CD8-positive, alpha-beta memory T cell (primary cell): ENCODE measurements around the gene RPS2. TPM values are rescaled to one million over a fixed set of nuclear protein-coding genes. Genes with fewer than 3 reads are reported as not detected.
"Not testable (repeated sequence)": the region's sequence is repeated elsewhere in the genome, so short reads cannot be mapped to it uniquely, and the experiment has no call there.

Experiments
- CTCF ChIA-PET: fragments of 350-600 bp; sonication (Branson Sonifier 250); formaldehyde crosslinking; loops from one replicate; lab custom pipeline; 2021; ENCODE audit warnings: antibody characterized with exemption; lab: Charles Lee
- POLR2A ChIA-PET: fragments of 350-600 bp; sonication (Branson Sonifier 250); formaldehyde crosslinking; loops from one replicate; lab custom pipeline; 2021; ENCODE audit warnings: antibody characterized with exemption; lab: Charles Lee
- DNase-seq, 5 donors: peaks; one replicate each; pipeline versions ENCODE4 v3.0.0 to v3.0.0-alpha.2; 2020 to 2022; ENCODE audit warnings: mixed read lengths in 1 of 5
- H3K27ac ChIP-seq: one replicate; pipeline ENCODE4 v1.7.0; 2013; ENCODE audit warnings: low read depth, mild to moderate bottlenecking, low read length, moderate library complexity
- H3K27me3 ChIP-seq: 2 replicates; pipeline ENCODE4 v1.7.0; 2013; ENCODE audit warnings: low read length, mild to moderate bottlenecking; ENCODE audit not compliant: insufficient read depth, poor library complexity, severe bottlenecking
- H3K36me3 ChIP-seq: 2 replicates; pipeline ENCODE4 v1.7.0; 2013; ENCODE audit warnings: mild to moderate bottlenecking, low read length, moderate library complexity; ENCODE audit not compliant: insufficient read depth
- H3K4me1 ChIP-seq: 2 replicates; pipeline ENCODE4 v1.7.0; 2013; ENCODE audit warnings: mild to moderate bottlenecking, low read length, moderate library complexity; ENCODE audit not compliant: insufficient read depth
- H3K4me3 ChIP-seq: 2 replicates; pipeline ENCODE4 v1.7.0; 2013; ENCODE audit warnings: mild to moderate bottlenecking, low read length
- H3K9me3 ChIP-seq: 2 replicates; pipeline ENCODE4 v1.7.0; 2013; ENCODE audit warnings: mild to moderate bottlenecking, low read length
- H3K27ac Mint-ChIP-seq, 8 donors: one replicate each; pipeline ENCODE4 v1.8.0; 2020 to 2021; ENCODE audit warnings: mixed read lengths in 8 of 8, mild to moderate bottlenecking in 6 of 8, inconsistent platforms in 3 of 8, moderate library complexity in 3 of 8
- H3K27me3 Mint-ChIP-seq, 2 donors: one replicate each; pipeline ENCODE4 v1.8.0; 2020 to 2021; ENCODE audit warnings: mixed read lengths in 2 of 2, mild to moderate bottlenecking in 1 of 2, moderate library complexity in 1 of 2
- H3K36me3 Mint-ChIP-seq, 3 donors: one replicate each; pipeline ENCODE4 v1.8.0; 2020 to 2021; ENCODE audit warnings: mixed read lengths in 3 of 3, inconsistent platforms in 1 of 3, mild to moderate bottlenecking in 1 of 3
- H3K4me1 Mint-ChIP-seq, 3 donors: one replicate each; pipeline ENCODE4 v1.8.0; 2020 to 2021; ENCODE audit warnings: mixed read lengths in 3 of 3, inconsistent platforms in 1 of 3, mild to moderate bottlenecking in 1 of 3
- H3K4me3 Mint-ChIP-seq, 7 donors: one replicate each; pipeline ENCODE4 v1.8.0; 2020 to 2021; ENCODE audit warnings: mixed read lengths in 7 of 7, mild to moderate bottlenecking in 6 of 7, moderate library complexity in 4 of 7, inconsistent platforms in 2 of 7
- H3K9me3 Mint-ChIP-seq, 5 donors: one replicate each; pipeline ENCODE4 v1.8.0; 2020 to 2022; ENCODE audit warnings: mixed read lengths in 5 of 5, mild to moderate bottlenecking in 3 of 5, moderate library complexity in 2 of 5, inconsistent platforms in 1 of 5
- polyA plus RNA-seq: library from polyadenylated mRNA; unstranded; fragments of 300-500 nt; fragmentation: Illumina TruSeq; gene quantifications from one replicate; pipeline ENCODE4 v1.2.3, GENCODE V29; 2021
- total RNA-seq, 2 experiments: library from RNA; stranded (reverse); gene quantifications; one replicate each; pipeline ENCODE4 v1.2.3, GENCODE V29; 2021

RPS2 gene
- total and polyA plus RNA-seq, 3 experiments from 2014 or later: 5,023 to 5,213 (median 5,049) TPM

DNA sequence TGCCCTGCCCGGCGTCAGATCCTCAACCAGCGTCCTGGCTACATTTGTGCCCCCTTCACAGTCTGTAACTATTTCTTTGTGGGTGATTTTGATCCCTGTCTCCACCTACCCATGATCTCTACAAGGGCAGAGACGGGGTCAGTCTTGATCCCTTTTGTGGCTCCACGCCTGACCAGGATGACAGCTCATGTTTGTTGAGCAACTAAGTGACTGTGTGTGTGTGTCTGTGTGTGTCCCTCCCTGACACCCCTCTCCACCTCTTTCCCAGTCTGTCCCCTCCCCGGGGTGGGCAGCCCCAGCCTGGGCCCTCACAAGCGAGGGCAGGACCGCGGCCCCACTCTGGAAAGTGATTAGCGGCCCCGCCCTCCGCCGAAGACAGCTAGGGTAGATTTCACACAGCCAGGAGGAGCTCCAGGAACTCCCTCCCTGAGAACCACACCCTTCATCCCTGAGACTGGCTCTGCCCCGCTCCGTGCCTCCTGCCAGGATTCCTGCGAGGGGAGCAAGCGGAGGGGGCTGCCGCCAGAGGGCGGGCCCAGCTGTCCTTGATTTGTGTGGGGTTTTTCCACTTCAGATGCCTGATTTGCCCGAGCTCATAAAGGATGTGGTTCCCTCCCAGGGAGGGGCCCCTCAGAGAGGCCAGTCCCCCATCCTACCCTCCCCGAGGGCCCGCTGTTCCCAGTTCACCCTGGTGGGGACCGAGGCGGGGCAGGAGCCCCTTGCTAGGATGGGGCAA is 41.2 kb downstream of the RPS2 start:
- POLR2A ChIA-PET: no interaction called here
- Histone ChIP-seq H3K9me3 (no peaks in the 10 kb centered on the region), H3K27ac (no peak overlapping the region), H3K4me1 (no peaks in the 10 kb centered on the region), H3K36me3 (no peaks in the 10 kb centered on the region), H3K4me3 (no peak overlapping the region), H3K27me3 (peaks cover 26% of the 10 kb centered on the region)
- Mint-ChIP-seq H3K27me3 (peaks cover 33 to 43% of the 10 kb centered on the region in 2 donors), H3K36me3 (peaks cover 0 to 1% (median 0%) of the 10 kb centered on the region in 3 donors), H3K4me3 (peak overlapping the region in 1 of 7 donors; percentile 58), H3K27ac (peak overlapping the region in 1 of 8 donors; percentile 63), H3K4me1 (no peaks in the 10 kb centered on the region), H3K9me3 (no peaks in the 10 kb centered on the region)
- DNase-seq: no peak
- CTCF ChIA-PET: interaction anchor here (1.4 kb wide), 1 partner anchor 50 kb away, joined by 4 read pairs; no protein-coding TSS in a partner anchor

DNA sequence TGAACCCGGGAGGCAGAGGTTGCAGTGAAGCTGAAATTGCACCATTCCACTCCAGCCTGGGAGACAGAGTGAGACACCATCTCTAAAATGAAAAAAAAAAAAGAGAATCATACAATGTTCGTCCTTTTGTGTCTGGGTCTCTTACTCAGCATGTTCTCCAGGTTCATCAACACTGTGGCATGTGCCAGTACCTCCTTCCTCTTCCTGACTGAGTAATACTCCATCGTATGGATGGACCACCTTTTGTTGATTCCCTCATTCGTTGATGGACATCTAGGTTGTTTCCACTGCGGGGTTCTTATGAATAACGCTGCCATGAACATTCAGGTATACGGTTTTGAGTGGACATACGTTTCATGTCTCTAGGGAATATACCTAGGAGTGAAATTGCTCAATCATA is 42.3 kb downstream of the RPS2 start:
- no peaks in the 10 kb centered on the region for H3K9me3 ChIP-seq
- H3K36me3 ChIP-seq: no peaks in the 10 kb centered on the region
- H3K27me3 Mint-ChIP-seq: peaks cover 33 to 43% of the 10 kb centered on the region in 2 donors
- no peak for DNase-seq
- no peak overlapping the region for H3K4me3 ChIP-seq
- POLR2A ChIA-PET: no interaction called here
- H3K4me3 Mint-ChIP-seq: no peak overlapping the region
- no peaks in the 10 kb centered on the region for H3K9me3 Mint-ChIP-seq
- CTCF ChIA-PET: no interaction called here
- no peaks in the 10 kb centered on the region for H3K4me1 ChIP-seq
- peaks cover 26% of the 10 kb centered on the region for H3K27me3 ChIP-seq
- no peak overlapping the region for H3K27ac Mint-ChIP-seq
- peaks cover 0 to 1% (median 0%) of the 10 kb centered on the region in 3 donors for H3K36me3 Mint-ChIP-seq
- H3K4me1 Mint-ChIP-seq: no peaks in the 10 kb centered on the region
- no peak overlapping the region for H3K27ac ChIP-seq

DNA sequence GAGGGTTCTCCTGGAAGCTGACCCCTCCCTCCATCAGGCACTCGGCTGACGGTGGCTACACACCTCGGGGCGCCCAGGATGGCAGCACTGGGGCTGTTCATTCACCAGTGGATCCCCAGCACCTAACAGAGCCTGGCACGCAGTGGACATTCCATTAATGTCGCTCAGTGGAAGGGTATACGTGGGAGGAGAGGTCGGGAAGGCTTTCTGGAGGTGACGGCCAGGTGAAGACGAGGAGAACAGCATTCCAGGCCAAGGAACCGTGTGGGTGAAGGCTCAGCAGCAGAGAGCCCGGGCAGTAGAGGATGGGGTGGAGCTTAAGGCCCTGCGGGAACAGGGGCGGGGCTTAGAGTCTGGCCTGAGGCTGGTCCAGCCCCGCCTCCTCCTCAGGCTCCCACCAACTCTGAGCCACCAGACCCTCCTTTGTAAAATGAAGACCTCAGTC is 43.9 kb downstream of the RPS2 start:
- Mint-ChIP-seq H3K4me3 (no peak overlapping the region), H3K27ac (no peak overlapping the region), H3K27me3 (peaks cover 37 to 57% of the 10 kb centered on the region in 2 donors), H3K36me3 (peaks cover 0 to 1% (median 0%) of the 10 kb centered on the region in 3 donors), H3K9me3 (no peaks in the 10 kb centered on the region), H3K4me1 (no peaks in the 10 kb centered on the region)
- Histone ChIP-seq H3K9me3 (no peaks in the 10 kb centered on the region), H3K4me3 (no peak overlapping the region), H3K4me1 (no peaks in the 10 kb centered on the region), H3K27ac (no peak overlapping the region), H3K27me3 (peaks cover 26% of the 10 kb centered on the region), H3K36me3 (no peaks in the 10 kb centered on the region)
- DNase-seq: no peak
- POLR2A ChIA-PET: no interaction called here
- CTCF ChIA-PET: no interaction called here

DNA sequence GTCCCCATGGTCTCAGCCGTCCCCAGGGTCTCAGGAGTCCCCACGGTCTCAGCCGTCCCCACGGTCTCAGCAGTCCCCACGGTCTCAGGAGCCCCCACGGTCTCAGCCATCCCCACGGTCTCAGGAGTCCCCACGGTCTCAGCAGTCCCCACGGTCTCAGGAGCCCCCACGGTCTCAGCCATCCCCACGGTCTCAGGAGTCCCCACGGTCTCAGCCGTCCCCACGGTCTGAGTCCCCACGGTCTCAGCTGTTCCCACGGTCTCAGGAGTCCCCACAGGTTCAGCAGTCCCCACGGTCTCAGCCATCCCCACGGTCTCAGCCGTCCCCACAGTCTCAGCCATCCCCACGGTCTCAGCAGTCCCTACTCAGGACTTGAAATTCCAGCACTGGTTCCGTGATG is 44.5 kb downstream of the RPS2 start:
- H3K9me3 ChIP-seq, POLR2A ChIA-PET, H3K4me3 Mint-ChIP-seq, DNase-seq, H3K36me3 Mint-ChIP-seq, H3K4me3 ChIP-seq, H3K27ac Mint-ChIP-seq, H3K9me3 Mint-ChIP-seq, H3K36me3 ChIP-seq, H3K27ac ChIP-seq, H3K4me1 Mint-ChIP-seq, CTCF ChIA-PET, H3K4me1 ChIP-seq: not testable (repeated sequence)
- peaks cover 37 to 63% of the 10 kb centered on the region in 2 donors for H3K27me3 Mint-ChIP-seq
- peaks cover 26% of the 10 kb centered on the region for H3K27me3 ChIP-seq

DNA sequence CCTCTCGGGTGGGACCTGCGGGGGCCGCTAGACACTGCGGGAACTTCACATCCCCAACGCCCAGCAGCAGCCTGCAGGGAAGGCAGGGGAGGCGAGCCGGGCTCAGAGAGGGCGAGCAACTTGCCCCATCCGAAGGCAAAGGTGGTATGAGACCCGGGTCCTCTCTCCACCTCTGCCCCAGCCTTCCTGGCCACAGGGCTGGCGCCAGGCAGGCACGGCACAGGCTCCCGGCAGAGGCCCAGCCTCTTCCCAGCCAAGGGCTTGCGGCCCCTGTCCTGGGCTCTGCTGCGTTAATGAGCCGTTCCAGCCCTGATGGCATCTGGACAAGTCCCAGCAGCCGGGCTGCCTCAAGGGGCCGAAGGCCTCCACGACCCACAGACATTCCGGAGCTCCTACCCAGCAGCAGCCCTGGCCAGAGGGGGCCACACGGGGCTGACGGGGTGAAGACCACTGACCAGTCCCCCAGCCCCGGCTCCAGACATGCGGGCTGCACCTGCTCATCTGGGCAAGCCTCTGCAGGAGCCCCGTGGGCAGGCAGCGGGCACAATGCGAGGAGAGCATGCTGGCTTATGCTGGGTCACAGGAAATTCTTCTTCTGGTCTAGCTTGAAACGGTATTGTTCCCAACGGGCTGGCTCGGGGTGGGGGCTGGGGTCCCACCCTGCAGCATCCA is 45.2 kb downstream of the RPS2 start:
- no peaks in the 10 kb centered on the region for H3K9me3 ChIP-seq
- Mint-ChIP-seq H3K27ac (no peak overlapping the region), H3K4me3 (no peak overlapping the region), H3K36me3 (peaks cover 0 to 1% (median 0%) of the 10 kb centered on the region in 3 donors), H3K9me3 (no peaks in the 10 kb centered on the region), H3K27me3 (peaks cover 39 to 64% of the 10 kb centered on the region in 2 donors), H3K4me1 (no peaks in the 10 kb centered on the region)
- POLR2A ChIA-PET: no interaction called here
- H3K27me3 ChIP-seq: peaks cover 26% of the 10 kb centered on the region
- H3K36me3 ChIP-seq: no peaks in the 10 kb centered on the region
- H3K4me3 ChIP-seq: no peak overlapping the region
- no peaks in the 10 kb centered on the region for H3K4me1 ChIP-seq
- DNase-seq: no peak
- H3K27ac ChIP-seq: no peak overlapping the region
- CTCF ChIA-PET: no interaction called here

DNA sequence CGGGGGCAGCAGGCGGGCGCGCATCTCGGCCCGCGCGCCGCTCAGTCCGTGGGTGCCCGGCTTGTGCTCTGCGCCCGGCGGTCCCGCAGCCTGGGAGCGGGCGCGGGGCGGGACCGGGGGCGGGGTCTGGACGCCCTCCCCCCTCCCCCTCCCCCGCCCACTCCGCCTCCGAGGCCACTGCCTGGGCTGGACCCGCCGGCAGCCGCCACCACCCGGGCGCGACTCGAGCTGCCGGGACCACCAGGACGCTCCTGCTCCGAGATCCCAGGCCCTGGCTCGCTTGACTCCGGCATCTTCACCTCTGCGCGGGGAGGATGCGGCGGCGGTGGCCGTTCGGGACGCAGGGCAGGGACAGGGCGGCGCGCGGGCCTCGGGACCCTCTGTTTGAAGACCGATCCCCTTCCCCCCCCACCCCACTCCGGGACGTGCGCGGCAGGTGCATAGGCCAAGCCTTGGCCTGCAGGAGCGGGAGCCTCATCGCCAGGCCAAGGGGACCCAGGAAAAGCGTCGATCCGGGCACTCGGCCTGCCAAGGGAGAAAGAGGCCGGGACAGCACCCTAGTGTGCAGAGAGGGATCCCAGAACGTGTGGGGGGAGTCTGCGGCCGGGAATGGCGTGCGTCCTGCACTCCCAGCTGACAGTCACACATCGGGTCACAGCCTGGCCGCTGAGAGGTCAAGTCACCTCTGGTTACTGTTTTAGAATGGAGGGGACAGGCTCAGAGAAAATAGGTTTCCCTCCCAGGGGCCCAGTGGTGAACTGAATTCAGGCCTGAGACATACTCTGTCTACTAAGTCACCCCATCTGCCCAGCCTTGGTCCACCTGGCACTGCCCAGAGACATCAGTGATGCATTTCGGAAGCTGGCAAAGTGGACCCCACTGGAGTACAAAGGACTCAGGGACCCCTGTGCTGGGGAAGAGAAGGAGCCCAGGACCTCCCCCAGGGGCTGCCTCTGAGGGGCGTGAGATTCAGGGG is 46.0 kb downstream of the RPS2 start, which contains the start of gene HS3ST6:
Gene HS3ST6, minus strand, starts transcription at position 65 of the 976 bp plus-strand sequence. CDS start 92 bp downstream, outside the sequence.
- Mint-ChIP-seq H3K4me3 (no peak within 1 kb of the TSS), H3K27me3 (peaks cover 38 to 64% of the 10 kb centered on the region in 2 donors), H3K9me3 (no peaks in the 10 kb centered on the region), H3K4me1 (no peaks in the 10 kb centered on the region), H3K27ac (no peak within 1 kb of the TSS), H3K36me3 (peaks cover 0 to 1% (median 0%) of the 10 kb centered on the region in 3 donors)
- no peaks in the 10 kb centered on the region for H3K36me3 ChIP-seq
- H3K27ac ChIP-seq: no peak within 1 kb of the TSS
- CTCF ChIA-PET: no interaction called here
- H3K4me3 ChIP-seq: no peak within 1 kb of the TSS
- POLR2A ChIA-PET: no interaction called here
- H3K27me3 ChIP-seq: peaks cover 26% of the 10 kb centered on the region
- no peak for DNase-seq
- no peaks in the 10 kb centered on the region for H3K4me1 ChIP-seq
- no peaks in the 10 kb centered on the region for H3K9me3 ChIP-seq

DNA sequence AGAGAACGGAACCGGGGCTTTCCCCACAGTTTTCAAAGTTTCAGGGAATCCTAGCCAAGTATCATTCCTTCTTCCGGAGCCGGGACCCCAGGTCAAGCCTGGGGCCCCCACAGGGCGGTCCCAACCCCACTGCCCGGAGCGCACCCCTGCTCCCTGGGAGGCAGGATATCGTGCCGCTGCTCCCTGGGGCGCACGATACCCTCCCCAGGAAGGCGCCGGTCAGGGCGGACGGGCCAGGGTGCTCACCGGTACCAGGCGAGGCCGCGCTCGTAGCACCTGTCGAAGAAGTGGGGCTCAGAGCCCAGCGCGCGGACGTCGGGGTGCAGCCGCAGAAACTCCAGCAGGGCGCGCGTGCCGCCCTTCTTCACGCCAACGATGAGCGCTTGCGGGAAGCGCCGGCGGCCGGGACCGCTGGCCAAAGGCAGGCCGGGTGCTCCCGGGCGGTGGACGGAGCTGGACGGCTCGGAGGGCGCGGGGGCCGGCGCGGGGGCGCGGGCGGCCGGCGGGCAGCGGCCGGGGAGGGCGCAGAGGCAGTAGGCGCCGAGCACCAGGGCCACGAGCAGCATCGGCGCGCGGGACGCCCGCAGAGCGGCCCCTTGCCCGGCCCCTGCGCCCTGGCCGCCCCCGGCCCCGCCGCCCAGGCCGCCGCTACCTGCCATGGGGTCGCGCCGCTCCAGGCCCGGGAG is 46.8 kb downstream of the RPS2 start:
- Mint-ChIP-seq H3K4me1 (no peaks in the 10 kb centered on the region), H3K4me3 (no peak overlapping the region), H3K27ac (no peak overlapping the region), H3K9me3 (no peaks in the 10 kb centered on the region), H3K36me3 (peaks cover 0 to 1% (median 0%) of the 10 kb centered on the region in 3 donors), H3K27me3 (peaks cover 32 to 58% of the 10 kb centered on the region in 2 donors)
- H3K4me1 ChIP-seq: no peaks in the 10 kb centered on the region
- DNase-seq: no peak
- H3K9me3 ChIP-seq: no peaks in the 10 kb centered on the region
- CTCF ChIA-PET: no interaction called here
- H3K4me3 ChIP-seq: no peak overlapping the region
- H3K27me3 ChIP-seq: peaks cover 20% of the 10 kb centered on the region
- no peak overlapping the region for H3K27ac ChIP-seq
- POLR2A ChIA-PET: no interaction called here
- no peaks in the 10 kb centered on the region for H3K36me3 ChIP-seq
